Measurements from ENCODE around the gene WFIKKN1.
A peak's percentile ranks its signal among the peaks of the same experiment; 100 is the strongest.

WFIKKN1 gene

DNA sequence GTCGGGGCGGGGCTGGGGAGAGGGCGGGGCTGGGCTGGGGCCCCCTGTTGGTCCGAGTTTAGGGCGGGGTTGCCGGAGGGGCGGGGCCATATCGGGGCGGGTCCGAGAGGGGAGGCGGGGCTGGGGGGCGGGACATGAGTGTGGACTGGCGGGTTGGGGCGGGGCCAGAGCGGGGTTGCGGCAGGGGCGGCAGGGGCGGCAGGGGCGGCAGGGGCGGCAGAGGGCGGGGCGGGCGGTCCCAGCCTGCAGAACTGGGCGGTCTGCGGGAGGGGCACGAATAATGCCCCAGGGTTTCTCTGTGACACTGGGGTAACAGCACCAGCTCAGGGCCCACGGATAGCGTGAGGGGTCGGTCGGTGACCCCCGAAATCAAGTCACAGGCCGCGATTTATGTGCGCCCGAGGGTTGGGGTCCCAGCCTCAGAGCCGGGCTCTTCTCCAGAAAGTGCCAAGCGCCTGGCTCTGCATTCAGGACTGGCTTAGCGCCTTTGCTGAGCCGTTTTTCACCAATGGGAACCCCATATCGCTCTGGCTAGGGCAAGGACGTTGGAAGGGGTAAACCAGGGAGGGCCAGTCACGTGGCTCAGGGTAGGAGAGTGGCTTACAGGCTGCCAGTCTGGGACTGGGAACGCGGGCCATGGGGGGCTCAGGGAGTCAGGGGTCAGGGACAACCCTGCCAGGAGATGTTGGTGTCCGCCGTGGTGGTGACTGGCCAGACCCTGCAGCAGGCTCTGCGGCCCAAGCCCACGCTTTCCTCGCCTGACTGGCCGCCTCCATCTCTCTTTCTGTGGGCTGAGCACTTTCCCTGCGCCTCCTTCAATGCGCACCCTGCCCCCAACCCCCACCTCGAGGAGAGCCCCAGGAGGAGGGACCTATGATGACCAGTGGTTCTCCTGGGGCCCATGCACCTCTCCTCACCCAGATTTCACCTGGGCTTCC is 6.6 kb downstream of the WFIKKN1 start:
- DNase-seq = peak; percentile 82 to 91

DNA sequence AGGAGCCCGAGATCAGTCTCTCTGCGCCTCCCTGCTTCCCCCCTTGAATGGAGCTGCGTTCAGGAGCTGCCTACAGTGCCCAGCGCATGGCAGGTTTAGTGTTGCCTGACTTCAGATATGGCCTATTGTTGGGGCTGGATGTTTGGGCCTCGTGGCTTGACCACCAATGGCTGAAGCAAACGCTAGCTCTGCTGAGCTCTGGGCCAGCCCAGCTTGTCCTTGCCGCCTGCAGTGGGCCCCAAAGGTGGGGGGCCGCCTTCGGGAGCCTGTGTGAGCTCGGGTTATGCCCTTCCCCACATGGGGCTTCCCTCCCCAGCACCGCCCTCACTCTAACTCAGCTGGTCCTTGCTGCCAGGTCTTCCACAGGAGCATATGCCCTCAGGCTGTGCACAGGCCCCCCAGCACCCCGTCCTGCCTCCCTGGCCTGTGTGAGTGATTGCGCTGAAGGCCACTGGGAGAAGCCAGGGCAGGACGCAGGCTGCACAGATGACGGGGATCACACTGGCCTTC is 7.3 kb downstream of the WFIKKN1 start:
- DNase-seq = no peak

DNA sequence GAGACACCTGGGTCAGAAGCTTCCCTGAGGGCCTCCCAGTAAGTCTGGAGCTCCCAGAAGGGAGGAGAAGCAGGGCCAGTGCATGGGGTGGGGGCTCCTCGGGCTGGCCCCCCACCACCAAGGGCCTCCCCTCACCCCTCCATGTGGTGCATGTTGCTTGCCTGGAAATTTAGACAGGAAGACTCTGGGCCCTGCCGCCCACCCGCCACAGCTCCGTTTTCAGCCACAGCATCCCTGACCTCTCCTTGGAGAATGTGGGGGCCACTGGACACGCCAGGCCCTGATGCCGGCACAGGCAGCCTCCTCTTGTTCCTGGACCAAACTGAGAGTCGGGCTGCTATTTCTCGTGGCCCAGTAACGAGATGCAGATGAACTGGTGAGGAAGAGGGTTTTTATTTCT is 8.1 kb downstream of the WFIKKN1 start:
- no peak for DNase-seq

DNA sequence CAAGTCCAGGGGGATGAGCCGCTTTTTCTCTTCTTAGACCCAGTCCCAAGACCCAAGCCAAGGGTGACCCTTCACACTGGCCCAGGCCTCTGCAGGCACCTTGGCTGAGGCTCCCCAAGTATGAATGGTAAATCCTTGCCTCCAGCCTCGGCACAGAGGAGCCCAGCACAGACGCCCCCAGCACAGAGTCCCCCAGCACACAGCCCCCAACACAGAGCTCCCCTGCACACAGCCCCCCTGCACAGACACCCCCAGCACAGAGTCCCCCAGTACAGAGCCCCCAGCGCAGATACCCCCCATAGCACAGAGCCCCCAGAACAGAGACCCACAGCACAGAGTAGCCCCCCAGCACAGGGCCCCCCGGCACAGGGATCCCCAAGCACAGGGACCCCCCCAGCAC is 9.8 kb downstream of the WFIKKN1 start:
- no peak for DNase-seq

GRCh38 chr16:641326-642188 is 10.8 kb downstream of the WFIKKN1 start, which contains the start of gene MCRIP2:
MCRIP2 (plus strand) TSS chr16:641828; CDS start chr16:641992, 164 bp downstream.
- peak; percentile 83 to 90 for DNase-seq

GRCh38 chr16:642189-643049 is 11.6 kb downstream of the WFIKKN1 start:
- DNase-seq = peak; percentile 92 to 95

DNA sequence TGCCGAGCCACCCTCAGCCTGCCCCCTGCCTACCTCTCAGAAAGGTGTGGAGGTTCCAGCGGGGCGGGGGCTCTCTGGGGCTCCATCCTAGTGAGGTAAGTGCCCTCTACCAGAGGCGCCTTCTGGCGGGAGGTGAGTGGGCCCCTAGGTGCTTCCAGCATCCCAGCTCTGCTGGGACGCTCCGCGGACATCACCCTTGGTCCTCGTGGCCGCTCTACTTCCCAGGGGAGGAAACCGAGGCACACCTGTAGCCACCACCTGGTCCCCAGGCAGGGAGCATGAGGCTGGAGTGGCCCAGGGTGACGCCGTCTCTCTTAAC is 12.2 kb downstream of the WFIKKN1 start:
- no peak for DNase-seq

- no peak for DNase-seq
These were observed 13.8 kb downstream of the WFIKKN1 start for GRCh38 chr16:644556-644955.

DNA sequence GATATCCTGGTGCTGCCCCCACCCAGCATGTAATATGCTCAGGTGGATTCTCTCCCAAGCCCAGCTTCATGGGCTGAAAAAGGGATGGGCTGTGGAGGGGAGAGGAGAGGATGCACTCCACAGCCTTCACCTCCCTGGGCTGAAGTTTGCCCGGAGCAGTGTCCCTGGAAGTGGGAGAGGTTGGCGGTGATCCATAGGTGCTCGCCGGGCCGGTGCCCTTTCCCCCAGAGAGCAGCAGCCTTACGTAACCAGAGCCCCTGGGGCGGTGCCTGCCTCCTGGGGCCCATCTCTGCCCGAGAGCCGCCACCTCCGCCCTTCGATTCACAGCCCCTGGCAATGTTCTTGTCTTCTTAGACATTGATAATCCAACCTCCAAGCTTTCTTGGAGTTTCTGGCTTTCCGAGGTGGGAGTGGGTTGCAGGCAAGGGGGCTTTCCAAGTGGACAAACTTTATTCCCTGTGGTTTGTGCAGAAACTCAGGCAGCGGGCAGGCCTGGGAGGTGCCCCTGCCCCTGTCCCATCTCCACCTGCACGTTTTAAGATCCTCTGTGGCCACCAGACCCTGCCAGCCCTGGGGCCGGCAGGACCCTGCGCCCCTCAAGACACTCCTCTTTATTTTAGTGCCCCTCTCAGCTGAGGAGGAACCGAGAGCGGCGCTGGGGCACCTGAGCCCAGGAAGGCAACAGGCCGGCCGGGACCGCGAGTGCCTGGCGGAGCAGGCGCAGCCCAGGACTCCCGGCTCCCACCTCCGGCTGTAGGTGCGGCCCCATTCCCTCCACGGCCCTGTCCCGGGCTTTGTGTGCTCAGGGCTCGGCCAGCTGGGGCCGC is 15.3 kb downstream of the WFIKKN1 start:
- DNase-seq = no peak

- no peak for DNase-seq
These were observed 15.9 kb downstream of the WFIKKN1 start for GRCh38 chr16:646679-647172.

DNA sequence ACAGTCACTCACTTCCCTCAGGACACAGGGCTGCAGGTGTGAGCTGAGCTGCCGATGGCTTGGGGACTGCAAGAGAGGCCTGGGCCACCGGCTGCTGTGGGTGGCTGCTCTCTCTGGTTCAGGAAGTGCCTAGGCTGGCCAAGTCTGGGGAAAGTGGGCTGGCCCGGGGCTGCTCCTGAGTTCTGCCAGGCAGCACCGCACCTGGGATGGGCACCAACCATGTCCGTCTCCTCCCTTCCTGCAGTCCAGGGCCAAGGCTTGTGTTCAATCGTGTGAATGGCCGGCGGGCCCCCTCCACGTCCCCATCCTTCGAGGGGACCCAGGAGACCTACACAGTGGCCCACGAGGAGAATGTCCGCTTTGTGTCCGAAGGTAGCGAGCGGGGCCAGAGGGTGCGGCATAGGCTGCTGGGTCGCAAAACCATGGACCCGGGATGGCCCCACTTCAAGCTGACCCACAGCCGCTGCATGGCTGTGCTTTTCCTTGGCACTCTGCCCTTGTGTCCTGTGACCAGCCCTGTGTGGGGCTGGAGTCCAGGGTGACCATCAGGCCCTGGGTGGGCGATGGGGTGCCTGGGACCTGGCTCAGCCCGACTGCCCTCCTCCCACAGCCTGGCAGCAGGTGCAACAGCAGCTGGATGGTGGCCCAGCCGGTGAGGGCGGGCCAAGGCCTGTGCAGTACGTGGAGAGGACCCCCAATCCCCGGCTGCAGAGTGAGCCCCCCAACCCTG is 16.6 kb downstream of the WFIKKN1 start:
- no peak for DNase-seq

DNA sequence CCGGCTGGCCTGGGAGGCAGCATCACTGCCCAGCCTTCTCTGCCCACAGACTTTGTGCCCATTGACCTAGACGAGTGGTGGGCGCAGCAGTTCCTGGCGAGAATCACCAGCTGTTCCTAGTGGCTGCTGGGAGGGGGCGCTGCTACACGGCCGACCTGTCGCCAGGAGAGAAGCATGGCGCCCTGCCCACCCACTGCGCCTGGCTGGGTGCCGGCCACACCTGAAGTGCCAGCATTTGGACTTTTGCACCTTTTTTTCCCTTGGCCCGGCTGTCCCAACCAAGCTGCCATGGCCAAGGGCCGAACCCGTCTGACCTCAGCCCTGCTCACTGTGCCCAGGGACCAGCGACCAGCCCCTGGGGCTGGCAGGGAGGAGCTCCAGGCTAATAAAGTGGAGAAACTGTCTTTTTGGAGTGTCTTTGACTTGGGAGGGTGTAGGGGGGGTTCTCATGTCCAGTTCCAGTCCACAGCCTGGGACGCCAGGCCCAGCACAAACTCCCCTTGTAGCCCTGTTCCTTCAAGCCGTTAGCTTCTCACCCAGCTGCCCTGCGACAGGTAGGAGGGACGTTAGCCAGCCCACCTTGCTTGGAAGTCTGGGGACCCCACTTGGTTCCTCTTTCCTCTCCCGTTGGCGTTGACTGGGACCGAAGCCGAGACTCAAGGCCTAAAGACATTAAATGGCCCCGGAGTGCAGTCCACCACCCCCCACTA is 17.4 kb downstream of the WFIKKN1 start:
- DNase-seq = peak; percentile 44 to 45

DNA sequence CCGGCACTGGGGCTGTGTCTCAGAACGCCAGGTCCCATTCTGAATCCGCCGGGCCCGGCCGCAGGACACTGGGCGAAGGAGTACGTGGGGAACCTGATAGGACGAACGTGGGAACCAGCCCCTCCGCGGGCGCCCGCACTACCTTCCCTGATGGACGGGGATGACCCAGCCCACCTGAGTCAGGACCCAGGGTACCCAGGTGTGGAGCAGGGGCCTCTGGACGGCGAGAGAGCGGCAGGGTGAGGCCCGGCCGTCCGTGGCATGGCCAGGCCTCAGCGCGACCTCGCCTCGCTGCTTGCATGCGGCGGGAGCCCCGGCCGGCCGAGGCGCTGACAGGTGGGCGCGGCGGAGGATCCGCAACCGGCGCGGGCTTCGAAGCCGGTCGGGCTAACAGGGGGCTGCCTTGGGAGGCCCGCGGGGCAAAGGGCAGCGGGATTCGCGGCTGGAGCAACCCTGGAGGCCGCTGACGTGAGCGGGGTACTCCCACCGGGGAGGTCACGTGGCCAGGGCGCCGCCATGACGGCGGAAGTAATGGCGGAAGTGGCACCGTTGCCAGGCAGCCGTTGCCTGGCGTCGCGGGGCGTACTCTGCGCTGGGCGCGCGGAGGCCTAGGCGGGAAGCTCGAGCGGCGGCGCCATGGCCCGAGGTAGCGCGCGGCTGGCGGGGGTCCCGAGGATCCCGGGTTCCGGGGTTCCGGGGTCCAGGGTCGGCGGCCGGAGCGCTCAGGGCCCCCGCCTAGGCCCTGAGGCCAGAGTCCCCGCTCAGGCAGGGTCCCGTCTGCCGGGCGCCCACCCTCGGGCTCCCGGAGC is 18.2 kb downstream of the WFIKKN1 start, which contains the start of gene WDR90:
Gene WDR90 (plus strand): TSS at position 585 of the 809 bp plus-strand sequence. CDS start 52 bp downstream, at position 637.
- DNase-seq = peak; percentile 89 to 92

GRCh38 chr16:649631-650030 is 18.8 kb downstream of the WFIKKN1 start:
- no peak for DNase-seq

- DNase-seq = no peak
These were observed 21.1 kb downstream of the WFIKKN1 start for GRCh38 chr16:651844-652243.

- no peak for DNase-seq
These were observed 21.9 kb downstream of the WFIKKN1 start for GRCh38 chr16:652454-653305.

GRCh38 chr16:654034-654433 is 23.2 kb downstream of the WFIKKN1 start:
- no peak for DNase-seq

DNA sequence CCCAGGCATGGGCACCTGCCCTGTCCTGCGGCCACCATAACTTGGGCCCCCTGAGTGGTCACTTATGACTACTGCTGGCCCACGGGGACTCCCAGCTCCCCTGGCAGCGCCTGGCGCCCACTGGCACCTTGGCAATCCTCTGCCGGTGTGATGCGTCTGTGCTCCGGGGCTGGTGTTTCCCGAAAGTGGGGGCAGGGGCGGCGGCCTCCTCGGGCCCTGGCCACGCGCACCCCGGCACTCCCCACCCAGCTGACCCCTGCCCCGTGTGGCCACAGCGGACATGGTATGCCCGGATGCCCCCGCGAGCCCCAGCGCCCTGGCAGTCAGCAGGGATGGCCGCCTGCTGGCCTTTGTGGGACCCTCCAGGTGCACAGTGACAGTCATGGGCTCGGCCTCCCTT is 26.7 kb downstream of the WFIKKN1 start:
- no peak for DNase-seq
